Lung (tissue), 12 donors: ENCODE data around the gene RAB33A. TPM values are rescaled to one million over a fixed set of nuclear protein-coding genes. Genes with fewer than 3 reads are reported as not detected.

ENCODE experiments used
- ATAC-seq: fragments of 200-7000 bp; cut with Tn5 transposase; one replicate; pipeline ENCODE4 v1.9.1; 2020; ENCODE audit warnings: moderate number of reproducible peaks; ENCODE audit not compliant: insufficient read depth, low FRiP score
- DNase-seq, 3 donors: peaks; one replicate each; pipeline ENCODE4 v3.0.0-alpha.2; 2013 to 2017
- H3K27ac ChIP-seq, 2 donors: one replicate each; pipeline ENCODE4 v1.5.1; 2013; ENCODE audit warnings: mild to moderate bottlenecking in 2 of 2, moderate library complexity in 2 of 2, control low read depth in 1 of 2, inconsistent platforms in 1 of 2, low read depth in 1 of 2, low read length in 1 of 2
- H3K27me3 ChIP-seq, 3 donors: one replicate each; pipeline ENCODE4 v1.5.1; 2013; ENCODE audit warnings: low read length in 2 of 3; ENCODE audit not compliant: control insufficient read depth in 3 of 3, insufficient read depth in 3 of 3
- H3K36me3 ChIP-seq, 4 donors: one replicate each; pipeline ENCODE4 v1.5.1; 2013; ENCODE audit warnings: low read length in 4 of 4, mild to moderate bottlenecking in 1 of 4, moderate library complexity in 1 of 4; ENCODE audit not compliant: control insufficient read depth in 4 of 4, insufficient read depth in 4 of 4
- H3K4me1 ChIP-seq, 5 donors: one replicate each; pipeline ENCODE4 v1.5.1; 2013; ENCODE audit warnings: low read length in 5 of 5, mild to moderate bottlenecking in 2 of 5, moderate library complexity in 1 of 5; ENCODE audit not compliant: control insufficient read depth in 5 of 5, insufficient read depth in 5 of 5
- H3K4me3 ChIP-seq: one replicate; pipeline ENCODE4 v1.5.1; 2013; ENCODE audit warnings: mild to moderate bottlenecking, control low read depth, moderate library complexity
- H3K9ac ChIP-seq, 2 donors: one replicate each; pipeline ENCODE4 v1.5.1; 2013; ENCODE audit warnings: low read length in 2 of 2, control low read depth in 1 of 2; ENCODE audit not compliant: insufficient read depth in 1 of 2
- H3K9me3 ChIP-seq, 4 donors: one replicate each; pipeline ENCODE4 v1.5.1; 2013; ENCODE audit warnings: low read length in 3 of 4, mild to moderate bottlenecking in 1 of 4, moderate library complexity in 1 of 4; ENCODE audit not compliant: control insufficient read depth in 4 of 4, insufficient read depth in 3 of 4
- WGBS, 2 donors: extraction: QIAGEN DNeasy Blood & Tissue Kit; methylation state at CpG; one replicate each; pipeline ENCODE4 v1.1.7; 2013; 5-methylcytosine and 5-hydroxymethylcytosine counted together
- polyA plus RNA-seq, 2 donors: library from polyadenylated mRNA; stranded (reverse); fragments of 200-250 nt; gene quantifications; one replicate each; pipeline ENCODE4 v1.2.1, GENCODE V29; 2013
- total RNA-seq, 2 donors: library from RNA; depleted of rRNA in 1 of 2; stranded (reverse); fragments of >200 nt in 1 of 2; gene quantifications; one replicate each; pipeline ENCODE4 v1.2.1, GENCODE V29; 2014 to 2021
- TF ChIP-seq, protein P1 (sequence below): IDR thresholded peaks from 2 replicates; pipeline ENCODE4 v1.5.1; 2012; ENCODE audit warnings: mild to moderate bottlenecking; ENCODE audit errors: control extremely low read depth, extremely low read depth
- donor health status: control.
- donor health status: control.
- donor health status: Bipolar disorder and iron deficiency.
- donor health status: healthy.
- donor health status: DM: yes; HTN: yes; CAD: no.

RAB33A gene
- total and polyA plus RNA-seq, 4 donors, result 0.37 to 10.0 (median 1.4) TPM

DNA sequence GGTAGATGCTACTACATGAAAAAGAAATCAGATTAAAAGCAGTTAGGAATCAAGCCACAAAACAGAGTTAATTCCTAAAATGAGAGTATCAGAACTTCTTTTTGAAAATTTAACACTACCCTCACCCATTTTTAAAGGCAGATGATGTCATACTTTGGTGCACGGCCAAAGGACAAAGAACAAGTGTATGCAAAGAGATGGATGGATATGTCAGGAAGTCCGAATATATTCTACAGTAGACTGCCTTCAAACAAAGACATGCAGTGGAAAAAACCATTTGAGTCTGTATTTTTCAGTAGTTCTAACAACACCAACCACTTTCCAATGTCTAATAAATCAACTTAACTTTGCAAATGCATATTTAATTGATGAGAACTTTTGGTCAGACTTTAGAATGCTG, 8.4 kb upstream of the RAB33A start:
- WGBS, 2 donors, result 70 to 75% methylated on average over 2 of the region's 2 CpGs
- peaks cover 0 to 13% (median 0%) of the 10 kb centered on the region in 5 donors for H3K4me1 ChIP-seq
- H3K4me3 ChIP-seq, result no peak overlapping the region

DNA sequence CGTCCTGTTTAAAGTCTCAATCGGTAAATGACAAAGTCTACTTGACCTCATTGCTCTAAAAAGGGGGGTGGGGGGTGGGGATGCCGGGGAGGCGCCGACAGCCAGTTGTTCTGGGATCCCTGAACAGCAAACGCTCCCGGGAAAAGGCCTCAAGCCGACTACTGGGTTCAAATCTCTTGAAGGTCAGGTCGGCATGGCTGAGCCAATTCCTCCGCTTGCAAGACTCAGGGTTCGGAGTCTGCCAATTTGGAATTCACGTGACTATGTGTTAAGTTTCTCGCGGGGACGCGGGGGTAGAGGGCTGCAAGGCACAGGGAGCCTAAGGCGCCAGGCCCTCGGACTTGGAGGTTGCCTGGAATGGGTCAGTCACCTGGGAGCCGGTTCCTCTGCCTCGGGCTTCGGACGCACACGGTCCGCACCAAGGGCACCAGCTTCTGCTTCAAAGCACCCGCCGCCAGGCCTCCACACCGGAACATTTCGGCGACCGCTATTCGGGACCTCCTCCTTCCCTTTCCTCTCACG, 6.5 kb upstream of the RAB33A start:
- WGBS, 2 donors, result 1 to 32% methylated on average over 14 to 32 of the region's 32 CpGs
- peaks cover 0 to 6% (median 3%) of the 10 kb centered on the region in 3 donors for H3K27me3 ChIP-seq
- H3K27ac ChIP-seq, result peak overlapping the region; percentile 88 to 96

More for the DNA sequence above, 8.4 kb upstream of the RAB33A start:
- H3K9ac ChIP-seq, result no peak overlapping the region
- no peak for DNase-seq
- peaks cover 0 to 3% (median 0%) of the 10 kb centered on the region in 4 donors for H3K9me3 ChIP-seq
- H3K36me3 ChIP-seq, result no peaks in the 10 kb centered on the region
- H3K27me3 ChIP-seq, result peaks cover 0 to 3% (median 0%) of the 10 kb centered on the region in 3 donors
- no peak overlapping the region for H3K27ac ChIP-seq
- TF ChIP-seq, protein P1, sequence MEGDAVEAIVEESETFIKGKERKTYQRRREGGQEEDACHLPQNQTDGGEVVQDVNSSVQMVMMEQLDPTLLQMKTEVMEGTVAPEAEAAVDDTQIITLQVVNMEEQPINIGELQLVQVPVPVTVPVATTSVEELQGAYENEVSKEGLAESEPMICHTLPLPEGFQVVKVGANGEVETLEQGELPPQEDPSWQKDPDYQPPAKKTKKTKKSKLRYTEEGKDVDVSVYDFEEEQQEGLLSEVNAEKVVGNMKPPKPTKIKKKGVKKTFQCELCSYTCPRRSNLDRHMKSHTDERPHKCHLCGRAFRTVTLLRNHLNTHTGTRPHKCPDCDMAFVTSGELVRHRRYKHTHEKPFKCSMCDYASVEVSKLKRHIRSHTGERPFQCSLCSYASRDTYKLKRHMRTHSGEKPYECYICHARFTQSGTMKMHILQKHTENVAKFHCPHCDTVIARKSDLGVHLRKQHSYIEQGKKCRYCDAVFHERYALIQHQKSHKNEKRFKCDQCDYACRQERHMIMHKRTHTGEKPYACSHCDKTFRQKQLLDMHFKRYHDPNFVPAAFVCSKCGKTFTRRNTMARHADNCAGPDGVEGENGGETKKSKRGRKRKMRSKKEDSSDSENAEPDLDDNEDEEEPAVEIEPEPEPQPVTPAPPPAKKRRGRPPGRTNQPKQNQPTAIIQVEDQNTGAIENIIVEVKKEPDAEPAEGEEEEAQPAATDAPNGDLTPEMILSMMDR, result no peak
- no peak for ATAC-seq

DNA sequence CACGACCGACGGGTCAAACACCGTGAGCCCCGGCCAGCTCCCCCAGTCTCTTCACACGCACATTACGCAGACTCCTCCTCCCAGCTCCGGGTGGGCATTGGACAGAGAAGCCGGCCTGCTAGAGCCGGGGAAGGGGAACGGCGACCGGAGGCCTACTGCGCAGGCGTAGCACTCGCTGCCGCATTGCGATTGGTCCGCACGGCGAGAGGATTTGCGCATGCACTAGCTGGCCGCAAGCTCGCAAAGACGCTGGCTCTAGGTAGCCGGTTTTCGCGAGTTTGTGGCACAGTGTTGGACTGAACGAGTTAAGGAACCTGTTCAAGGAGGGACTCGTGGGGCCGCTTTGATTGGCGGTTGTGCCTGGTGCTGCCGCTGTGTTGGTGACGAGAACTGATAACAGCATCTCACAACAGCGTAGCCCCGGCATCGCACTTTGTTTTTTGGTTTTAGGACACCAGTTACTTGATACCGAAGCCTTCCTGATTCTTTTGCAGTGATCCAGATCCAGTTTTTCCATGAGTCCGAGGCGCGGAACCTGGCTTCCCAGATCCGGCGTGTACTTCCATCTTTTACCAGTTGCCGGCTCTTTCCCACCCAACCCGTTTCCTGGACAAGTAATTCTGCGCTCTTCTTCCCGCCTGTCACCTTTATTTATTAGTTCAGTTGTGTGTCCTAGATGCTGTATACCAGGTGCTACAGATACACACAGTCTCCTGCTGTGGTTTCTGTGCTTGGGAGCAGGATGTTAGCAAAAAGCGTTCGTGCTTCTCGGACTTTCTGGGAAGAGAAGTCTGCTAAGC, 5.9 kb upstream of the RAB33A start, which contains the start of gene AIFM1:
AIFM1 (minus strand) TSS at position 139 of the 800 bp plus-strand sequence. CDS start 185 bp downstream, outside the sequence.
- ATAC-seq (peak; percentile 93), DNase-seq (peak; percentile 94 to 97 (median 95))
- peak within 1 kb of the TSS; percentile 53 for H3K4me3 ChIP-seq
- peaks cover 3 to 6% (median 3%) of the 10 kb centered on the region in 3 donors for H3K27me3 ChIP-seq
- peak within 1 kb of the TSS in 1 of 2 donors; percentile 78 for H3K9ac ChIP-seq
- 0 to 40% methylated on average over 28 to 50 of the region's 50 CpGs for WGBS, 2 donors
- H3K36me3 ChIP-seq, result no peaks in the 10 kb centered on the region
- peaks cover 0 to 5% (median 0%) of the 10 kb centered on the region in 4 donors for H3K9me3 ChIP-seq
- TF ChIP-seq, protein P1, result no peak
- peaks cover 0 to 13% (median 0%) of the 10 kb centered on the region in 5 donors for H3K4me1 ChIP-seq
- peak within 1 kb of the TSS; percentile 88 to 96 for H3K27ac ChIP-seq

More for the DNA sequence above, 6.5 kb upstream of the RAB33A start:
- Histone ChIP-seq H3K9me3 (peaks cover 0 to 5% (median 0%) of the 10 kb centered on the region in 4 donors), H3K4me1 (peaks cover 0 to 13% (median 0%) of the 10 kb centered on the region in 5 donors), H3K36me3 (no peaks in the 10 kb centered on the region), H3K4me3 (peak overlapping the region; percentile 53), H3K9ac (peak overlapping the region in 1 of 2 donors; percentile 14)
- TF ChIP-seq, protein P1, result no peak
- no peak for ATAC-seq
- DNase-seq, result peak in 2 of 3 donors; percentile 48 to 50
